Stimulated activated CD4-positive, alpha-beta T cell treated with anti-CD3 and anti-CD28 coated beads, TNF-alpha, amount 100 ng/mL, for 48 hours (primary cell): ENCODE results near the gene PLPPR5.
"Not testable (repeated sequence)": the region's sequence is repeated elsewhere in the genome, so short reads cannot be mapped to it uniquely, and the experiment has no call there.

Experiments
- DNase-seq, 3 donors: peaks; one replicate each; pipeline ENCODE4 v3.0.0-alpha.2; 2020; ENCODE audit warnings: low read depth in 3 of 3

Gene PLPPR5, protein sequence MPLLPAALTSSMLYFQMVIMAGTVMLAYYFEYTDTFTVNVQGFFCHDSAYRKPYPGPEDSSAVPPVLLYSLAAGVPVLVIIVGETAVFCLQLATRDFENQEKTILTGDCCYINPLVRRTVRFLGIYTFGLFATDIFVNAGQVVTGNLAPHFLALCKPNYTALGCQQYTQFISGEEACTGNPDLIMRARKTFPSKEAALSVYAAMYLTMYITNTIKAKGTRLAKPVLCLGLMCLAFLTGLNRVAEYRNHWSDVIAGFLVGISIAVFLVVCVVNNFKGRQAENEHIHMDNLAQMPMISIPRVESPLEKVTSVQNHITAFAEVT

GRCh38 chr1:99004861-99005442 lies at the start of gene PLPPR5:
PLPPR5 (minus strand) TSS chr1:99004861; CDS start chr1:99004671, 190 bp downstream.
- DNase-seq: peak in 1 of 3 donors; percentile 8

GRCh38 chr1:99051611-99052283 lies 47.1 kb upstream of the PLPPR5 start:
- DNase-seq: no peak

DNA sequence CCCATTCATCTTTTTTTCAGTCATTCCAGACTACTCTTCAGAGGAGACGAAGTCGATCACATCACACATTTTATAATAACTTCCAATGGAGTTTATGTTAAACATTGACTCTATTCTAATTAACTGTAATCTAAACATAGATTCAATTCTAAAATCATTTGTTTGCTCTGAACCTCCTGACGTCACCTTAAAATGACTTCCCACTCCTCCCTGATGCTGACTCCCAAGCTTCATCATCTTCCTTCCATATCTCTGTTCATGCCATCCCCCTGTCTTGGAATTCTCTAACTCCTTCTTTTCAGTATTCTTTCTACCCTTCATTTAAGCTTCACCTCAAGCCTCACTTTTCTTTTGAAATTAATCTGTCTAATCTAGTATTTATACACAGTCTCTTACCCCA lies 45.1 kb upstream of the PLPPR5 start:
- no peak for DNase-seq

DNA sequence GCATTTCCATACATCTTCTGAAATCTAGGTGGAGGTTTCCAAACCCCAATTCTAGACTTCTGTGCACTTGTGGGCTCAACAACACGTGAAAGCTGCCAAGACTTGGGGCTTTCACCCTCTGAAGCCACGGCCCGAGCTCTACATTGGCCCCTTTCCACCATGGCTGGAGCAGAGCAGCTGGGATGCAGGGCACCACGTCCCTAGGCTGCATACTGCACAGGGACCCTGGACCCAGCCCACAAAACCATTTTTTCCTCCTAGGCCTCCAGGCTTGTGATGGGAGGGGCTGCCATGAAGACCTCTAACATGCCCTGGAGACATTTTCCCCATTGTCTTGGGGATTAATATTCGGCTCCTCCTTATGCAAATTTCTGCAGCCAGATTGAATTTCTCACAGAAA lies 32.1 kb upstream of the PLPPR5 start:
- DNase-seq: not testable (repeated sequence)

- no peak for DNase-seq
These were observed 13.7 kb upstream of the PLPPR5 start for GRCh38 chr1:99018313-99018712.

- no peak for DNase-seq
These were observed 13.0 kb upstream of the PLPPR5 start for GRCh38 chr1:99017655-99018054.

DNA sequence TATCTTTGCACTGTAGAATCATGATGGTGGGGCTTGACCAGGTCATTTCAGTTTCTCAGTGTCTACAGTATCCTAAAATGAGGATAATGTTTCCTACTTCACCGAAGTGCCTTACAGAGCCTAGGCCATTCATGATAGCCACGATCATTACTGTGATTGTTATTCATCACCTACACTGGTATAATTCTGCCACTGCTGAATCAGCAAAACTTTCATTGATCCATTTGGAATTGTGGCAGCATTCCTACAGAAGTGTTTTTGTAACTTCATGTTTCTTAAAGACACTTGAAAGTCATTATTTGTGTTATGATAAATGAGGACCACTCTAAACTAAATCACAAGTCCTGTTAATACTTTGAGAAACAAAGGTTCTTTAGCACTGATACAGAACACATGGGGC lies 6.0 kb upstream of the PLPPR5 start:
- DNase-seq: no peak

DNA sequence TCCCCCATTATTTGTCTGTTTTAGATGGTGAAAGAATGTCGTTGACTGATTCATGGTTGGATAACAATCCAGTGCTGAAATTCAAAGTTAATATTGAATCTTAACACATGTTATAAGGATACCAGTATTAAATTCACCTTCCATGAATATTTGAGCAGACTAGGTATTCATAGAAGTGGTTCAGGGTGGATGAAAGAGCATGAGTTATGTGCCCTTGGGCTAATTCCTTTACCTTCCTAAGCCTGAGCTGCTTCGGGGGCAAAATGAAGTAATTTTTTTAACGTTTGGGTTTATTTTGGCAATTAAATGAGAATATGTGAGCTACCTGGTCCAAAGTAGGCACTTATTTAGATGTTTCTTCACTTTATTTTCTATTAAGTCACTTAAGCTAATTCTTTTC lies 2.7 kb upstream of the PLPPR5 start:
- DNase-seq: no peak

DNA sequence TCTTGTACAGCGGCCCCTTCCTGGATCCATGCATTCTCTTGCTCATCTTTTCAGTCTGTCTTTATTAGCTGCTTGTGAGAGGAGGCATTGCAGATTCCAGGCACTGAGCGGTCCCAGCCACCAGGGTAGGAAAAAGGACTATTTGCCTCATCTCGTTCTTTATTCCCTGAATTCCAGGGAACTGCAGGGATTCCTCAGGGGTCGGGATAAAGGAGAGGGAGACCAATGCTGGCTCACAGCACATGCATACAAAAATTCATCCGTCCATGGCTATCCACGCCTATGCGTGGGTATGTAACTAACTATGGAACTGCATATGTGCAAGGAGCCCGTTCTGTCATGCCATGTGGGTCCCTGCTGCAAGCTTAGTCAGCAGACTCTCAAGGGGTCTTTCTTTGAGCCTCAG lies 879 bp upstream of the PLPPR5 start:
- DNase-seq: no peak

GRCh38 chr1:99004254-99004860 lies 304 bp downstream of the PLPPR5 start:
- DNase-seq: peak in 1 of 3 donors; percentile 8

DNA sequence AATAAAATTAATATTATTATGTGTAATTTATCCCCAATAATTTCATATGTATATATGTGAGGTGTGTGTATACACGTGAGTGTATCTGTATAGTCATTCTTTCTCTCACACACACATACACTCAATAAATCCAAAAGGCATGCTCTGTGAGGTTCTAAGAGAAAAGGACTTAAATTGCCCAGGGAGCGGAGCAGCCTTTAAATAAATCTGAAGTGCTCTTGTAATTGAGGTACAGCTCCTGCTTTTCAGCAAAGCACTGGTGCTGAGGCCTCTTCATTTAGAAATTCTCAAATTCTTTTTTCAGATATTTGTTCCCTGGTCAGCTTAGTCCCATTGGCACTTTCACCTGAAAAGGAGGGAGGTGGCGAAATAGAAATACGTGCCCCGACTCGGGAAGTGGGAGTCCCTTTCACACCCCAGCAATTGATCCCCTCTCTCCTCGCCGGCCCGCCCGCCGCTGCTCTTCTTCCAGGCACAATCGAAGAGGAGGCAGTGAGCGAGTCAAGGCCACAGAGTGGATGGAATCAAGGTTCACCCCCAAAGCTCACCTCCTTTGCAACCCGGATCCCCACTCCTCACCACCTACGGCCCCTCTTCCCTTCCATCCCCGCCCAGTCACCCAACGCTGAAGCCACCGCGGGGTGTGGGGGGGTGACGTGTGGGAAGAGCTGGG lies 944 bp downstream of the PLPPR5 start:
- no peak for DNase-seq

- DNase-seq: no peak
These were observed 11.8 kb downstream of the PLPPR5 start for GRCh38 chr1:98992844-98993243.

- DNase-seq: no peak
These were observed 13.3 kb downstream of the PLPPR5 start for GRCh38 chr1:98991127-98992012.

GRCh38 chr1:98989556-98989907 lies 15.1 kb downstream of the PLPPR5 start:
- no peak for DNase-seq

DNA sequence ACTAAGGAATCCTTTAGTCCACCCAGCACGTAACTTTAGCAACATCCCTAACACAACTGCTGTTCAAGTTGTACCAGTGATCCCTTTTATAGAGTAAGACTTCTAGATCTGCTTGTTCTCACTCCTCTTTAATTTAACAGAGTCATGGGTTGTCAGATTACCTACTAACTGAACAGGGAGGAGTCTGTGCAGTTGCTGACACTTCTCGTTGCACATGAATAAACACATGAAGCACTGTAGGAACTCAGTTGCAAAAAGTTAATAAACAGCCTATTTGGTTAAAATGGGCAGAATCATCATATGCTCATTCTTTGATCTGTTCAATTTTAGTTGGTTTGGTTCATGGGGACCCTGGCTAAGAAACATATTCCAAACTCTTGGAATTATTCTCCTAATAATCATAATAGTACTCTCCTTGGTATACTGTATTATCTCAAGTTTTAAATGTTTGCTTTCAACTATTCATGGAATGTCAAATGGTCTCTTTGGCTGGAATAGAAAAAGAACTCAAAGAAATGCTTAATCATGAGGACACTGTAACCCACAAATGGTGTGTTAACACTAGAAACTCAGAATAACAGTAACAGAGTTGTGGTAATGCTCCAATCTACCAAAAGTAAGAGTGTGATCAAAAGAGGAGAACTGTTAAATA lies 15.6 kb downstream of the PLPPR5 start:
- no peak for DNase-seq

- no peak for DNase-seq
These were observed 19.0 kb downstream of the PLPPR5 start for GRCh38 chr1:98985687-98986086.

- no peak for DNase-seq
These were observed 22.6 kb downstream of the PLPPR5 start for GRCh38 chr1:98981917-98982513.

DNA sequence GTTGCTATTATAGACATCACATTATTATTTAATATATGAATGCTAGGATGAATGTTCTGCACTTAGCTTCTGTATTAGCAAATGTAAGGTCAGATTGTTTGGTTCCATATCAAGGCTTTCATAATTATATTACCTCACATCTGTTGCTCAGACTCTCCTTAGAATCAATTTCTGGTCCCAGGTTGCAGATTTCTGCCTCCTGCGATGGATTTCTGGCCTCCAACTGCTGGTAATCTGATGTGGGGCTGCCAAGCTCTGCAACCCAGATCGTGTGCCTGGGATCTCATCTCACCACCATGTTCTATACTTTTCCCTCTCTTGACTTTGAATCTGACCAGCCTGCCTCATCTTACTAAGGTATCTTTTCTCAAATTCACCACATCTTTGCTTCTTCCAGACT lies 25.2 kb downstream of the PLPPR5 start:
- no peak for DNase-seq

- DNase-seq: no peak
These were observed 28.9 kb downstream of the PLPPR5 start for GRCh38 chr1:98975810-98976209.

- no peak for DNase-seq
These were observed 29.5 kb downstream of the PLPPR5 start for GRCh38 chr1:98975113-98975512.
